Placental epithelial cell (primary cell): ENCODE measurements around the gene MAN1A2. TPM values are rescaled to one million over a fixed set of nuclear protein-coding genes. Genes with fewer than 3 reads are reported as not detected.

Experiments
- total RNA-seq: library from RNA; depleted of rRNA; stranded (reverse); fragments of >200 nt; gene quantifications from 2 replicates; pipeline ENCODE4 v1.2.3, GENCODE V29; 2012

Gene MAN1A2
- 71.1 and 71.8 TPM in 2 replicates for total RNA-seq

GRCh38 chr1:117367046-117368025, at the start of gene MAN1A2:
MAN1A2 (plus strand) TSS chr1:117367449; CDS start chr1:117368184, 735 bp downstream.

Other genes with a start within 250 kb of the MAN1A2 start
- gene TRIM45, start 245.7 kb upstream of the MAN1A2 start, total RNA-seq: 8.9 and 16.9 TPM in 2 replicates
- gene VTCN1, start 156.5 kb upstream of the MAN1A2 start, total RNA-seq: 62.7 and 286 TPM in 2 replicates
- under 0.01 and 0.39 TPM in 2 replicates for gene TENT5C, start 238.6 kb downstream of the MAN1A2 start, total RNA-seq